ENCODE results near the gene SEMA5A. TPM values are rescaled to one million over a fixed set of nuclear protein-coding genes. Genes with fewer than 3 reads are reported as not detected.

Gene SEMA5A
- polyA plus RNA-seq, 1 donor (not counting 4 experiments of a cell fraction or from before 2014, with no cell fraction given), result 0.16 TPM

GRCh38 chr5:9284781-9285307 is 261.0 kb downstream of the SEMA5A start:
- FAIRE-seq, result no peak
- H3K4me1 ChIP-seq (ENCODE audit: control insufficient read depth, extremely low read depth, insufficient read depth, low read length), result peaks cover 5% of the 10 kb centered on the region
- dilution Hi-C loops (cut with MboI; ENCODE audit: extremely low pct_ligation_motif_present, low sequenced_read_pairs), result no loop called here

GRCh38 chr5:9284272-9284671 is 261.6 kb downstream of the SEMA5A start:
- TF ChIP-seq EZH2 (IDR thresholded peaks at IDR 0.05; ENCODE audit: low read length), result no peak
- TF ChIP-seq CTCF (optimal IDR thresholded peaks at IDR 0.05 in 1 of 3, IDR thresholded peaks at IDR 0.05 in 1 of 3, conservative IDR thresholded peaks at IDR 0.05 in 1 of 3; ENCODE audit: extremely low read depth in 1 of 3, insufficient read depth in 2 of 3, low read length in 3 of 3), result no peak
- Histone ChIP-seq H2AFZ (ENCODE audit: control insufficient read depth, low read length) (no peak overlapping the region), H3K4me2 (ENCODE audit: control insufficient read depth, extremely low read depth, insufficient read depth, low read depth, low read length) (no peak overlapping the region), H3K9me3 (ENCODE audit: control insufficient read depth, low read depth, low read length) (no peaks in the 10 kb centered on the region), H3K79me2 (ENCODE audit: control insufficient read depth, insufficient read depth, low read length) (no peaks in the 10 kb centered on the region), H3K4me3 (ENCODE audit: control insufficient read depth in 2 of 3, extremely low read depth in 1 of 3, insufficient read depth in 2 of 3, low read depth in 1 of 3, low read length in 3 of 3) (no peak overlapping the region), H4K20me1 (ENCODE audit: control insufficient read depth, extremely low read depth, insufficient read depth, low read length) (no peaks in the 10 kb centered on the region), H3K27ac (ENCODE audit: control insufficient read depth, insufficient read depth, low read length) (no peak overlapping the region), H3K27me3 (ENCODE audit: control insufficient read depth, extremely low read depth, insufficient read depth, low read length) (no peaks in the 10 kb centered on the region), H3K36me3 (ENCODE audit: control insufficient read depth in 2 of 2, extremely low read depth in 1 of 2, insufficient read depth in 2 of 2, low read length in 2 of 2) (no peaks in the 10 kb centered on the region), H3K9ac (ENCODE audit: control insufficient read depth, extremely low read depth, insufficient read depth, low read length) (no peak overlapping the region), H3K9me1 (ENCODE audit: control insufficient read depth, extremely low read depth, insufficient read depth, low read length) (no peaks in the 10 kb centered on the region), H3K4me1 (ENCODE audit: control insufficient read depth, extremely low read depth, insufficient read depth, low read length) (peaks cover 5% of the 10 kb centered on the region)
- FAIRE-seq (no peak), DNase-seq (ENCODE audit: low read depth, low spot score) (no peak)
- dilution Hi-C loops (cut with MboI; ENCODE audit: extremely low pct_ligation_motif_present, low sequenced_read_pairs), result no loop called here

More at GRCh38 chr5:9284781-9285307, 261.0 kb downstream of the SEMA5A start:
- Histone ChIP-seq H3K27ac (ENCODE audit: control insufficient read depth, insufficient read depth, low read length) (no peak overlapping the region), H3K36me3 (ENCODE audit: control insufficient read depth in 2 of 2, extremely low read depth in 1 of 2, insufficient read depth in 2 of 2, low read length in 2 of 2) (no peaks in the 10 kb centered on the region), H4K20me1 (ENCODE audit: control insufficient read depth, extremely low read depth, insufficient read depth, low read length) (no peaks in the 10 kb centered on the region), H3K9me1 (ENCODE audit: control insufficient read depth, extremely low read depth, insufficient read depth, low read length) (no peaks in the 10 kb centered on the region), H2AFZ (ENCODE audit: control insufficient read depth, low read length) (no peak overlapping the region), H3K9me3 (ENCODE audit: control insufficient read depth, low read depth, low read length) (no peaks in the 10 kb centered on the region), H3K9ac (ENCODE audit: control insufficient read depth, extremely low read depth, insufficient read depth, low read length) (no peak overlapping the region), H3K27me3 (ENCODE audit: control insufficient read depth, extremely low read depth, insufficient read depth, low read length) (no peaks in the 10 kb centered on the region), H3K4me3 (ENCODE audit: control insufficient read depth in 2 of 3, extremely low read depth in 1 of 3, insufficient read depth in 2 of 3, low read depth in 1 of 3, low read length in 3 of 3) (no peak overlapping the region), H3K79me2 (ENCODE audit: control insufficient read depth, insufficient read depth, low read length) (no peaks in the 10 kb centered on the region), H3K4me2 (ENCODE audit: control insufficient read depth, extremely low read depth, insufficient read depth, low read depth, low read length) (no peak overlapping the region)
- DNase-seq (ENCODE audit: low read depth, low spot score), result no peak
- no peak for TF ChIP-seq EZH2 (IDR thresholded peaks at IDR 0.05; ENCODE audit: low read length)
- no peak for TF ChIP-seq CTCF (optimal IDR thresholded peaks at IDR 0.05 in 1 of 3, IDR thresholded peaks at IDR 0.05 in 1 of 3, conservative IDR thresholded peaks at IDR 0.05 in 1 of 3; ENCODE audit: extremely low read depth in 1 of 3, insufficient read depth in 2 of 3, low read length in 3 of 3)

Data from keratinocyte (primary cell).